Effector memory CD4-positive, alpha-beta T cell (primary cell): ENCODE results near the gene PDE4B.
"Not testable (repeated sequence)": the region's sequence is repeated elsewhere in the genome, so short reads cannot be mapped to it uniquely, and the experiment has no call there.

Source experiments
- DNase-seq, 3 donors: peaks; one replicate each; pipeline ENCODE4 v3.0.0-alpha.2; 2020
- H3K27ac ChIP-seq: 2 replicates; pipeline ENCODE4 v1.7.0; 2013; ENCODE audit warnings: mild to moderate bottlenecking, low read length, moderate library complexity; ENCODE audit not compliant: insufficient read depth, poor library complexity, severe bottlenecking
- H3K27me3 ChIP-seq: replicated peaks from 2 replicates; pipeline ENCODE4 v1.7.0; 2013; ENCODE audit warnings: mild to moderate bottlenecking, low read length; ENCODE audit not compliant: insufficient read depth, control insufficient read depth, poor library complexity, severe bottlenecking
- H3K36me3 ChIP-seq: 2 replicates; pipeline ENCODE4 v1.7.0; 2013; ENCODE audit warnings: mild to moderate bottlenecking, low read length, moderate library complexity; ENCODE audit not compliant: control insufficient read depth, insufficient read depth
- H3K4me1 ChIP-seq: 2 replicates; pipeline ENCODE4 v1.7.0; 2013; ENCODE audit warnings: low read length, mild to moderate bottlenecking; ENCODE audit not compliant: control insufficient read depth, insufficient read depth, poor library complexity, severe bottlenecking
- H3K4me3 ChIP-seq: 2 replicates; pipeline ENCODE4 v1.7.0; 2013; ENCODE audit warnings: low read length, low read depth, mild to moderate bottlenecking; ENCODE audit not compliant: insufficient read depth, poor library complexity, severe bottlenecking
- H3K9me3 ChIP-seq: 2 replicates; pipeline ENCODE4 v1.7.0; 2013; ENCODE audit warnings: mild to moderate bottlenecking, low read length, moderate library complexity; ENCODE audit not compliant: control insufficient read depth

PDE4B gene

DNA sequence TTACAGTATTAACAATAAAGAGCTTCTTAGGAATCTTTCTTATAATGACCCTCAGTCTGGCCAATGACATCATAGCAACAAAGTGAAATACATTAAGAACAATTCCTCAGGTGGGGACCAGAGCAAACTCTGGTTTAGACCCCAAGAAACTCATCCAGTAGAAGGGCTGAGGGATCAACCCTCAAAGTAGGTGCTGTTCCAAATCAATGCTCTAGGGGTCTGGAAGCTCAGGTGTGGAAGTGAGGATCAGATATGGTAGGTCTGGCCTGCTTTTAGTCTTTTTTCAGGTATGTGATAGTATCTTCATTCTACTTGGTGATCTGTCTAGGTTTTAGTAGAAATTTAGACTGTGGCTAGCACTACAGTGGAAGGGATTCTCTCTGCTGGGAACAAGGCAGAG is 291.7 kb downstream of the PDE4B start:
- Histone ChIP-seq H3K27me3 (no peaks in the 10 kb centered on the region), H3K27ac (no peak overlapping the region), H3K4me3 (no peak overlapping the region), H3K4me1 (no peaks in the 10 kb centered on the region), H3K36me3 (no peaks in the 10 kb centered on the region), H3K9me3 (no peaks in the 10 kb centered on the region)
- DNase-seq: no peak

- DNase-seq: no peak
- Histone ChIP-seq H3K36me3 (no peaks in the 10 kb centered on the region), H3K9me3 (no peaks in the 10 kb centered on the region), H3K4me3 (no peak overlapping the region), H3K27ac (no peak overlapping the region), H3K27me3 (no peaks in the 10 kb centered on the region), H3K4me1 (no peaks in the 10 kb centered on the region)
These were observed 292.9 kb downstream of the PDE4B start for GRCh38 chr1:66085600-66085999.

DNA sequence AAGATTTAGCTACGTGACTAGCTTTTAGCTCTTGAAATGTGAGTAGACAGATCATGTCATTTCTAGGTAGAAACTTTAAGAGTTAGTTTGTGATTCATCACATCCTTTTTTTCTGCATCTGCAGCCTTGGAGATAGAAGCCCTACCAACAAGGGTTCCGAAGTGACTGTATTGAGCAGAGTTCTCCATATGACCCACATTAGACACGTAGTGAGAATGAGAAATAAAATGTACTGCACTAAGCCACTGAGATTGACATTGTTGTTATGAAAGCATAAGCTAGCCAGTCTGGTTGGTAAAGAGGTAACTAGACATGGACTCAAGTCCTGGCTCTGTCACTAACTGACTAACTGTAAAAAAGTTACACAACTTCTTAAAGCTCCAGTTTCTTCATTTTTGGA is 296.1 kb downstream of the PDE4B start:
- H3K4me3 ChIP-seq: no peak overlapping the region
- no peaks in the 10 kb centered on the region for H3K36me3 ChIP-seq
- H3K27me3 ChIP-seq: no peaks in the 10 kb centered on the region
- no peak for DNase-seq
- peaks cover 6% of the 10 kb centered on the region for H3K4me1 ChIP-seq
- no peaks in the 10 kb centered on the region for H3K9me3 ChIP-seq
- H3K27ac ChIP-seq: no peak overlapping the region

- Histone ChIP-seq H3K27ac (no peak overlapping the region), H3K27me3 (no peaks in the 10 kb centered on the region), H3K9me3 (no peaks in the 10 kb centered on the region), H3K4me1 (peaks cover 6% of the 10 kb centered on the region), H3K36me3 (no peaks in the 10 kb centered on the region), H3K4me3 (no peak overlapping the region)
- no peak for DNase-seq
These were observed 298.3 kb downstream of the PDE4B start for GRCh38 chr1:66090859-66091457.

GRCh38 chr1:66095190-66095589 is 302.5 kb downstream of the PDE4B start:
- DNase-seq: no peak
- H3K27ac ChIP-seq: no peak overlapping the region
- no peaks in the 10 kb centered on the region for H3K9me3 ChIP-seq

DNA sequence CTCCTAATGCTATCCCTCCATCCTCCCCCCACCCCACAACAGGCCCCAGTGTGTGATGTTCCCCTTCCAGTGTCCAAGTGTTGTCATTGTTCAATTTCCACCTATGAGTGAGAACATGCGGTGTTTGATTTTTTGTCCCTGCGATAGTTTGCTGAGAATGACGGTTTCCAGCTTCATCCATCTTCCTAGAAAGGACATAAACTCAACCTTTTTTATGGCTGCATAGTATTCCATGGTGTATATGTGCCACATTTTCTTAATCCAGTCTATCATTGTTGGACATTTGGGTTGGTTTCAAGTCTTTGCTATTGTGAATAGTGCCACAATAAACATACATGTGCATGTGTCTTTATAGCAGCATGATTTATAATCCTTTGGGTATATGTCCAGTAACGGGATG is 308.3 kb downstream of the PDE4B start:
- not testable (repeated sequence) for H3K4me3 ChIP-seq, DNase-seq, H3K9me3 ChIP-seq, H3K27ac ChIP-seq, H3K27me3 ChIP-seq, H3K36me3 ChIP-seq, H3K4me1 ChIP-seq

More at GRCh38 chr1:66095190-66095589, 302.5 kb downstream of the PDE4B start:
- no peak overlapping the region for H3K4me3 ChIP-seq
- H3K27me3 ChIP-seq: no peaks in the 10 kb centered on the region
- H3K4me1 ChIP-seq: peaks cover 6% of the 10 kb centered on the region
- no peaks in the 10 kb centered on the region for H3K36me3 ChIP-seq

- not testable (repeated sequence) for DNase-seq, H3K27me3 ChIP-seq, H3K9me3 ChIP-seq, H3K4me1 ChIP-seq, H3K27ac ChIP-seq, H3K36me3 ChIP-seq, H3K4me3 ChIP-seq
These were observed 311.4 kb downstream of the PDE4B start for GRCh38 chr1:66104076-66104475.

DNA sequence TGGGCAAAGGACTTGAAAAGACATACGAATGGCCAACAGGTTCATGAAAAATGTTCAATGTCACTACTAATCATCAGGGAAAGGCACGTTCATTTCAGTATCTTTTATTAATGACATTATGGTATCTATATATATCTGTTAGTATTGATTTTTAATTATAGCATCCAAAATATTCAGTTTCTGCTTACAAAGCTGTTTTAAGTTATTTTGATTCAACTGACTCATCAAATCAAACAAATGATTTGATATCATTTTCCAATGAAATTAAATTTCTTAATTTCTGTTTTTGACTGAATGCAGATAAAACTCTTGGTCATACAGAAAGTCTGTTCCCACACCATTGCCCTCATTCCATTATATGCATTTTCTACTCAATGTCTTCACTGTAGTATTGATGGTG is 315.9 kb downstream of the PDE4B start:
- Histone ChIP-seq H3K4me1 (no peaks in the 10 kb centered on the region), H3K9me3 (no peaks in the 10 kb centered on the region), H3K27ac (no peak overlapping the region), H3K36me3 (no peaks in the 10 kb centered on the region), H3K4me3 (no peak overlapping the region), H3K27me3 (no peaks in the 10 kb centered on the region)
- no peak for DNase-seq

DNA sequence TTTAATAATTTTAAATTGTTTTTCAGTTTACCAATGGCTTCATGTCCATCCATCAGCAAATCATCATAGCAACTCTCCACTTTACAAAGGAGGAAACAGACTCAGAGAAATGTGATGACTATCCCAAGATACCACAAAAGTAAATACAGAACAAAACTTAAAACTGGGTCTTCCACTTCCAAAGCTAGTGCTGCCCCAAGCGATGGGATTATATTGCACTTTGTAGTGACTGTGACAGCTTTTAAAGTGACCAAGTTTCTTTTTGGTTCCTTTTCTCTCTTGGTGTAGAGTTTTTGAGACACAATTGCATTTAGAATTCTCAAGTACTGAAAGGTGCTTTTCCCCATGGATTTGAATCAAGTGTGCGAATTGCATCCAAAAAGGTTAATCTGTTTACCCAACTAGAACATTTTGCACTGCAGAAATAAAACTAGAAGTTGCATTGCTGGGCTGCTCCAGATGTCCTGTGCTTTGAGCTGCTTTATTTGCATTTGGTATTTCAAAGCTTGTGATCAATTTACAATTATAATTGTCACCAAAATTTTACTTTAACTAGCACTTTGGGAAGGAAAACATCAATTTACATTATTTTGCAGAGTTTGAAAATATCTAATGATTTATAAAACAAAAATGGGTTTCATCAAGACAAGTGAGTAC is 320.2 kb downstream of the PDE4B start:
- no peak for DNase-seq
- H3K9me3 ChIP-seq: no peaks in the 10 kb centered on the region
- H3K27me3 ChIP-seq: no peaks in the 10 kb centered on the region
- H3K36me3 ChIP-seq: no peaks in the 10 kb centered on the region
- H3K4me1 ChIP-seq: no peaks in the 10 kb centered on the region
- H3K4me3 ChIP-seq: no peak overlapping the region
- no peak overlapping the region for H3K27ac ChIP-seq

DNA sequence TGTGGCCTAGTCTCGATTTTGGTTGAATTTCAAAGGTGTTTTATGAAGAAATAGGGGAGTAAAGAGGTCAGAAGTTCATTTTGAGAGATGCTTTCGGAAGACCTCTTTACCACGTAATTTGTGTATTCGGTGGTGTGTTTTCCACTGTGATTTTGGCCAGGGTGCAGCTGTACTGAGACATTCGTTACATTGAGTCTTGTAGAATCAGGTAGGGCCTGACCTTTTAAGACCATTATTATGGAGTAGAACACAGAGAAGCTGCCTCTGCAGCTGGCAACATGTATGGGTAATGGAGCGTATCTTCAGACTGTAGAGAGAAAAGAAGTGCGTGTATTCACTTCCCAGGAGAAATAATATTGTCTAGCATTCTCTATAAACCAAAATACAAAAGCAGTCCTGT is 326.5 kb downstream of the PDE4B start:
- no peaks in the 10 kb centered on the region for H3K27me3 ChIP-seq
- H3K9me3 ChIP-seq: no peaks in the 10 kb centered on the region
- H3K36me3 ChIP-seq: no peaks in the 10 kb centered on the region
- H3K27ac ChIP-seq: no peak overlapping the region
- DNase-seq: no peak
- H3K4me1 ChIP-seq: no peaks in the 10 kb centered on the region
- no peak overlapping the region for H3K4me3 ChIP-seq
